Small intestine (tissue), 7 donors: Measurements from ENCODE around the gene NRP2. TPM values are rescaled to one million over a fixed set of nuclear protein-coding genes. Genes with fewer than 3 reads are reported as not detected.

Source experiments
- DNase-seq, 2 donors: peaks; one replicate each; pipeline versions ENCODE4 v3.0.0 to v3.0.0-alpha.2; 2013
- FAIRE-seq: peaks from 2 replicates; lab custom pipeline; 2012; peaks lifted over from hg19 to GRCh38; lab: Jason Lieb, UNC
- H3K27ac ChIP-seq, 3 donors: one replicate each; pipeline ENCODE4 v1.5.1; 2013; ENCODE audit warnings: low read length in 2 of 3, mild to moderate bottlenecking in 2 of 3, control low read depth in 1 of 3, inconsistent platforms in 1 of 3, low read depth in 1 of 3, moderate library complexity in 1 of 3
- H3K27me3 ChIP-seq, 3 donors: one replicate each; pipeline ENCODE4 v1.6.1; 2013; ENCODE audit warnings: low read length in 3 of 3, inconsistent platforms in 1 of 3; ENCODE audit not compliant: control insufficient read depth in 3 of 3, insufficient read depth in 3 of 3
- H3K36me3 ChIP-seq, 3 donors: one replicate each; pipeline ENCODE4 v1.6.1; 2013; ENCODE audit warnings: low read length in 3 of 3, inconsistent platforms in 1 of 3, low read depth in 1 of 3, mild to moderate bottlenecking in 1 of 3, moderate library complexity in 1 of 3; ENCODE audit not compliant: control insufficient read depth in 3 of 3, insufficient read depth in 2 of 3
- H3K4me1 ChIP-seq, 3 donors: one replicate each; pipeline ENCODE4 v1.6.1; 2013; ENCODE audit warnings: low read length in 2 of 3, inconsistent platforms in 1 of 3, low read depth in 1 of 3, mild to moderate bottlenecking in 1 of 3, moderate library complexity in 1 of 3; ENCODE audit not compliant: control insufficient read depth in 3 of 3, insufficient read depth in 2 of 3
- H3K4me3 ChIP-seq, 3 donors: one replicate each; pipeline ENCODE4 v1.5.1; 2013; ENCODE audit warnings: low read length in 3 of 3, control low read depth in 1 of 3, inconsistent platforms in 1 of 3, low read depth in 1 of 3, mild to moderate bottlenecking in 1 of 3, moderate library complexity in 1 of 3
- H3K9me3 ChIP-seq, 2 donors: one replicate each; pipeline ENCODE4 v1.6.1; 2013; ENCODE audit warnings: low read depth in 1 of 2, low read length in 1 of 2; ENCODE audit not compliant: control insufficient read depth in 2 of 2, insufficient read depth in 1 of 2
- WGBS, 3 donors: extraction: QIAGEN DNeasy Blood & Tissue Kit; methylation state at CpG; one replicate each; pipeline ENCODE4 v1.1.7; 2013; 5-methylcytosine and 5-hydroxymethylcytosine counted together
- polyA plus RNA-seq, 4 donors: library from polyadenylated mRNA; stranded (reverse) in 3 of 4; unstranded in 1 of 4; fragments of 200-250 nt in 3 of 4; fragments of 120-200 nt in 1 of 4; gene quantifications; one replicate each; pipeline versions ENCODE4 v1.2.1 to v1.2.3, GENCODE V29; 2013
- donor health status: healthy with polysubstance abuse.
- donor health status: control.
- donor health status: control.
- donor health status: Bipolar disorder and iron deficiency.
- donor health status: healthy.

Gene NRP2
- polyA plus RNA-seq, 4 donors = 0.81 to 9.6 (median 4.9) TPM

- Histone ChIP-seq H3K4me3 (no peak overlapping the region), H3K9me3 (no peaks in the 10 kb centered on the region), H3K36me3 (no peaks in the 10 kb centered on the region), H3K27ac (no peak overlapping the region), H3K27me3 (no peaks in the 10 kb centered on the region), H3K4me1 (no peaks in the 10 kb centered on the region)
- DNase-seq = no peak
- WGBS, 3 donors = 81 to 84% (median 83%) methylated on average over 11 to 13 of the region's 13 CpGs
- no peak for FAIRE-seq
Measured at GRCh38 chr2:205836477-205837221, 154.3 kb downstream of the NRP2 start.

GRCh38 chr2:205837663-205838062 lies 155.4 kb downstream of the NRP2 start:
- no peak overlapping the region for H3K4me3 ChIP-seq
- H3K27ac ChIP-seq = no peak overlapping the region
- DNase-seq = no peak
- H3K4me1 ChIP-seq = no peaks in the 10 kb centered on the region
- no peaks in the 10 kb centered on the region for H3K9me3 ChIP-seq
- H3K27me3 ChIP-seq = no peaks in the 10 kb centered on the region
- H3K36me3 ChIP-seq = no peaks in the 10 kb centered on the region
- no peak for FAIRE-seq
- 83 to 84% (median 83%) methylated on average over 1 of the region's 1 CpG for WGBS, 3 donors

- FAIRE-seq (no peak), DNase-seq (no peak)
- Histone ChIP-seq H3K36me3 (no peaks in the 10 kb centered on the region), H3K9me3 (no peaks in the 10 kb centered on the region), H3K27me3 (peaks cover 0 to 3% (median 0%) of the 10 kb centered on the region in 3 donors), H3K27ac (no peak overlapping the region), H3K4me3 (no peak overlapping the region), H3K4me1 (no peaks in the 10 kb centered on the region)
- 76 to 77% (median 77%) methylated on average over 3 of the region's 3 CpGs for WGBS, 3 donors
Measured at GRCh38 chr2:205845446-205845845, 163.1 kb downstream of the NRP2 start.
